IMR-90 (cell line): Measurements from ENCODE around the gene ELMO1. TPM values are rescaled to one million over a fixed set of nuclear protein-coding genes. Genes with fewer than 3 reads are reported as not detected.

ENCODE experiments used
- ATAC-seq: fragments of 200-7000 bp; cut with Tn5 transposase; 2 replicates; pipeline ENCODE4 v1.9.1; 2020; ENCODE audit warnings: low read depth, mild to moderate bottlenecking, moderate library complexity
- BruUV-seq: library from RNA; stranded (reverse); fragments of 400-500 nt; replicated peaks from 2 replicates; lab custom pipeline; 2021; lab: Mats Ljungman, UMichigan
- CTCF ChIA-PET: fragments of 300-600 bp; formaldehyde crosslinking; extraction: SDS; loops from one replicate; lab custom pipeline; 2021; ENCODE audit warnings: antibody characterized with exemption; lab: Yijun Ruan, JAX
- POLR2A ChIA-PET: fragments of 300-600 bp; sonication (Branson Sonifier 250); formaldehyde crosslinking; loops from one replicate; lab custom pipeline; 2022; ENCODE audit warnings: antibody characterized with exemption; ENCODE audit not compliant: unreplicated experiment; lab: Charles Lee
- DNase-seq: peaks from one replicate; pipeline ENCODE4 v3.0.0; 2013
- H2AFZ ChIP-seq: replicated peaks from 2 replicates; pipeline ENCODE3; 2013; ENCODE audit warnings: low read length, mild to moderate bottlenecking; ENCODE audit not compliant: poor library complexity
- H2AK5ac ChIP-seq: 2 replicates; pipeline ENCODE4 v1.6.1; 2013; ENCODE audit warnings: low read depth, low read length, inconsistent platforms
- H2AK9ac ChIP-seq: replicated peaks from 2 replicates; pipeline ENCODE3; 2013; ENCODE audit warnings: mild to moderate bottlenecking, low read depth, low read length, moderate library complexity; ENCODE audit not compliant: poor library complexity
- H2BK120ac ChIP-seq: 2 replicates; pipeline ENCODE4 v1.6.1; 2013; ENCODE audit warnings: low read depth, low read length, inconsistent platforms
- H2BK15ac ChIP-seq: 3 replicates; pipeline ENCODE4 v1.6.1; 2013; ENCODE audit warnings: low read depth, low read length, inconsistent platforms
- H2BK20ac ChIP-seq: 2 replicates; pipeline ENCODE4 v1.6.1; 2013; ENCODE audit warnings: low read depth, mild to moderate bottlenecking, inconsistent platforms, low read length, moderate library complexity
- H2BK5ac ChIP-seq: 2 replicates; pipeline ENCODE4 v1.6.1; 2013; ENCODE audit warnings: mild to moderate bottlenecking, low read depth, low read length, inconsistent platforms; ENCODE audit not compliant: poor library complexity, severe bottlenecking
- H3K14ac ChIP-seq: replicated peaks from 2 replicates; pipeline ENCODE4 v1.6.1; 2013; ENCODE audit warnings: low read depth, low read length, inconsistent platforms
- H3K18ac ChIP-seq: 2 replicates; pipeline ENCODE4 v1.6.1; 2013; ENCODE audit warnings: low read depth, low read length, control low read depth
- H3K23ac ChIP-seq: 2 replicates; pipeline ENCODE4 v1.6.1; 2013; ENCODE audit warnings: low read depth, low read length, inconsistent platforms
- H3K27ac ChIP-seq: 2 replicates; pipeline ENCODE4 v1.5.1; 2013; ENCODE audit warnings: mild to moderate bottlenecking, control low read depth, low read length; ENCODE audit not compliant: insufficient read depth
- H3K27me3 ChIP-seq: 2 replicates; pipeline ENCODE4 v1.6.1; 2013; ENCODE audit warnings: low read length; ENCODE audit not compliant: control insufficient read depth, insufficient read depth
- H3K36me3 ChIP-seq: 2 replicates; pipeline ENCODE4 v1.6.1; 2013; ENCODE audit warnings: low read length, mixed read lengths; ENCODE audit not compliant: control insufficient read depth, insufficient read depth
- H3K4ac ChIP-seq: 2 replicates; pipeline ENCODE4 v1.6.1; 2013; ENCODE audit warnings: low read depth, low read length, inconsistent platforms
- H3K4me1 ChIP-seq: 2 replicates; pipeline ENCODE4 v1.6.1; 2013; ENCODE audit warnings: low read length, mixed read lengths; ENCODE audit not compliant: control insufficient read depth, insufficient read depth
- H3K4me2 ChIP-seq: 2 replicates; pipeline ENCODE4 v1.6.1; 2013; ENCODE audit warnings: low read depth, mild to moderate bottlenecking, control low read depth, low read length, moderate library complexity
- H3K4me3 ChIP-seq: 2 replicates; pipeline ENCODE4 v1.5.1; 2013; ENCODE audit warnings: low read depth, mild to moderate bottlenecking, control low read depth, low read length, moderate library complexity; ENCODE audit not compliant: insufficient read depth
- H3K56ac ChIP-seq: 2 replicates; pipeline ENCODE4 v1.6.1; 2013; ENCODE audit warnings: low read length, inconsistent platforms; ENCODE audit not compliant: insufficient read depth; ENCODE audit errors: extremely low read depth
- H3K79me1 ChIP-seq, 2 experiments: 2 replicates each; pipeline ENCODE4 v1.6.1; 2013; ENCODE audit warnings: low read length in 2 of 2, inconsistent platforms in 1 of 2, low read depth in 1 of 2
- H3K9ac ChIP-seq: 2 replicates; pipeline ENCODE4 v1.6.1; 2013; ENCODE audit warnings: low read depth, low read length, control low read depth
- H3K9me1 ChIP-seq: 2 replicates; pipeline ENCODE4 v1.6.1; 2013; ENCODE audit warnings: low read length, inconsistent platforms; ENCODE audit not compliant: insufficient read depth
- H3K9me3 ChIP-seq: 2 replicates; pipeline ENCODE4 v1.6.1; 2013; ENCODE audit warnings: low read length; ENCODE audit not compliant: control insufficient read depth, insufficient read depth
- H4K20me1 ChIP-seq: 2 replicates; pipeline ENCODE4 v1.6.1; 2013; ENCODE audit warnings: low read length, inconsistent platforms; ENCODE audit not compliant: insufficient read depth
- H4K5ac ChIP-seq: 2 replicates; pipeline ENCODE4 v1.6.1; 2013; ENCODE audit warnings: mild to moderate bottlenecking, low read depth, low read length, control low read depth
- H4K8ac ChIP-seq, 2 experiments: 2 replicates each; pipeline ENCODE4 v1.6.1; 2013; ENCODE audit warnings: low read depth in 2 of 2, low read length in 2 of 2, control low read depth in 1 of 2, inconsistent platforms in 1 of 2
- H4K91ac ChIP-seq: 2 replicates; pipeline ENCODE4 v1.6.1; 2013; ENCODE audit warnings: low read depth, low read length, inconsistent platforms; ENCODE audit not compliant: insufficient read depth
- BHLHE40 ChIP-seq: fragments of 150-350 bp; IDR thresholded peaks from 2 replicates; pipeline ENCODE4 v1.6.1; 2016; ENCODE audit warnings: mild to moderate bottlenecking, low read depth, low read length
- CHD1 ChIP-seq: IDR thresholded peaks from 2 replicates; pipeline ENCODE4 v1.6.1; 2012; ENCODE audit warnings: low read depth, low read length, improper control_type of control experiment
- FOS ChIP-seq: fragments of 150-350 bp; IDR thresholded peaks from 2 replicates; pipeline ENCODE4 v1.6.1; 2016; ENCODE audit warnings: low read depth, low read length
- MAFK ChIP-seq: IDR thresholded peaks from 2 replicates; pipeline ENCODE4 v1.6.1; 2012; ENCODE audit warnings: low read depth, low read length, improper control_type of control experiment
- MXI1 ChIP-seq: IDR thresholded peaks from 2 replicates; pipeline ENCODE4 v1.6.1; 2012; ENCODE audit warnings: low read depth, mild to moderate bottlenecking, low read length, moderate library complexity, borderline replicate concordance
- NFE2L2 ChIP-seq: fragments of 150-350 bp; IDR thresholded peaks from 2 replicates; pipeline ENCODE4 v1.6.1; 2016; ENCODE audit warnings: low read depth, mild to moderate bottlenecking, low read length
- RAD21 ChIP-seq: IDR thresholded peaks from 2 replicates; pipeline ENCODE4 v1.6.1; 2012; ENCODE audit warnings: low read length, improper control_type of control experiment
- RCOR1 ChIP-seq: IDR thresholded peaks from 2 replicates; pipeline ENCODE4 v1.6.1; 2012; ENCODE audit warnings: mild to moderate bottlenecking, low read length, improper control_type of control experiment; ENCODE audit not compliant: insufficient replicate concordance
- SMC3 ChIP-seq: fragments of 150-350 bp; IDR thresholded peaks from 2 replicates; pipeline ENCODE4 v1.6.1; 2016; ENCODE audit warnings: low read depth, mild to moderate bottlenecking, antibody characterized with exemption, low read length, moderate library complexity
- WGBS, 2 experiments: methylation state at CpG; one replicate each; pipeline versions ENCODE4 v1.1.5 to v1.1.7; 2013; ENCODE audit warnings: missing lambda C conversion rate in 2 of 2; ENCODE audit not compliant: insufficient read length in 1 of 2; ENCODE audit errors: extremely low coverage in 2 of 2; 5-methylcytosine and 5-hydroxymethylcytosine counted together
- dilution Hi-C: fragments of 300-500 bp; cut with HindIII; formaldehyde crosslinking; loops from one replicate; pipeline ENCODE4 v1.14.3; 2018; ENCODE audit warnings: low sequenced_read_pairs; ENCODE audit not compliant: unreplicated experiment
- in situ Hi-C: fragments of 300-500 bp; cut with MboI; formaldehyde crosslinking; loops from 3 replicates; pipeline ENCODE4 v1.14.3; 2019; ENCODE audit warnings: low sequenced_read_pairs, inconsistent platforms, mixed read lengths
- intact Hi-C: fragments of 100-400 bp; cut with micrococcal nuclease; formaldehyde crosslinking; loops from 2 replicates; pipeline ENCODE4 v1.10.0; 2022
- polyA plus RNA-seq, 3 experiments: library from polyadenylated mRNA; depleted of rRNA; stranded (reverse); fragments of >200 nt; gene quantifications; 2 replicates each; pipeline ENCODE4 v1.2.3, GENCODE V29; 2012; ENCODE audit warnings: low replicate concordance in 1 of 3
- total RNA-seq: library from RNA; depleted of rRNA; stranded (reverse); fragments of >200 nt; gene quantifications from 2 replicates; pipeline ENCODE4 v1.2.3, GENCODE V29; 2012
- TF ChIP-seq, protein P1 (sequence below): conservative IDR thresholded peaks from 2 replicates; pipeline ENCODE4 v1.5.1; 2012; ENCODE audit warnings: mild to moderate bottlenecking, low read depth, low read length, improper control_type of control experiment

Gene ELMO1
- total and polyA plus RNA-seq, 2 of the 4 experiments (the other 2 are of a cell fraction), result 0.03 TPM; not detected in 1

DNA sequence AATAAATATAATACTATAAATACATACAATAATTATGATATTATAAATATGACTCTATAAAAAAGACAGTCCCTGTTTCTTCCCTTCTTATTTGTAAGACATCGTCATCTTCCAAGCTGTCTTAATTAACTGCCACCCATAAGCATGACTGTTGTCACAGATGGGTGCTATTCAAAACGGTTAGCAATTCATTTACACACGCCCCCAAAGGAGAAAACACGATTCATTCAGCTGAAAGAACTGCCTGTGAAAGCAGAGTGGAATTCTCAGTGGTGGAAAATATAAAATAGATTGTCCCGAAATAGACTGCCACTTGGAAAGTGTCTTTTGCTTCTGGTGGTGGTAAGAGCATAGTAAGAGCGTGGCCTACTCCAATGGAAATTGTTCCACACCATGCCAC lies 48.9 kb upstream of the ELMO1 start:
- intact Hi-C loops, result no loop called here
- no TSS peak for BruUV-seq
- dilution Hi-C loops, result no loop called here

More for the DNA sequence above, 48.9 kb upstream of the ELMO1 start:
- H2AFZ ChIP-seq, result no peak overlapping the region
- H3K4ac ChIP-seq, result no peak overlapping the region
- no peaks in the 10 kb centered on the region for H3K79me1 ChIP-seq
- H3K9me3 ChIP-seq, result no peaks in the 10 kb centered on the region
- H3K36me3 ChIP-seq, result no peaks in the 10 kb centered on the region
- no peak overlapping the region for H3K9ac ChIP-seq
- no peaks in the 10 kb centered on the region for H3K4me1 ChIP-seq
- no peak overlapping the region for H4K91ac ChIP-seq
- DNase-seq, result no peak
- no peak overlapping the region for H4K8ac ChIP-seq
- POLR2A ChIA-PET, result no interaction called here
- no peak overlapping the region for H3K4me2 ChIP-seq
- whole genome bisulfite sequencing, 2 experiments, result no CpG with 5 or more reads among the region's 6 CpGs
- no peak overlapping the region for H2AK9ac ChIP-seq
- no peak overlapping the region for H3K4me3 ChIP-seq
- no peaks in the 10 kb centered on the region for H3K9me1 ChIP-seq
- H3K27me3 ChIP-seq, result no peaks in the 10 kb centered on the region
- H3K18ac ChIP-seq, result no peak overlapping the region
- H2BK5ac ChIP-seq, result no peak overlapping the region
- H2BK15ac ChIP-seq, result no peak overlapping the region
- no peak overlapping the region for H4K5ac ChIP-seq
- H3K23ac ChIP-seq, result no peak overlapping the region
- in situ Hi-C loops, result no loop called here
- H3K14ac ChIP-seq, result no peak overlapping the region
- no peak overlapping the region for H3K27ac ChIP-seq
- CTCF ChIA-PET, result no interaction called here
- H4K20me1 ChIP-seq, result no peaks in the 10 kb centered on the region
- TF ChIP-seq RAD21, result no peak
- TF ChIP-seq MXI1, result no peak
- TF ChIP-seq FOS, result no peak
- TF ChIP-seq, protein P1, sequence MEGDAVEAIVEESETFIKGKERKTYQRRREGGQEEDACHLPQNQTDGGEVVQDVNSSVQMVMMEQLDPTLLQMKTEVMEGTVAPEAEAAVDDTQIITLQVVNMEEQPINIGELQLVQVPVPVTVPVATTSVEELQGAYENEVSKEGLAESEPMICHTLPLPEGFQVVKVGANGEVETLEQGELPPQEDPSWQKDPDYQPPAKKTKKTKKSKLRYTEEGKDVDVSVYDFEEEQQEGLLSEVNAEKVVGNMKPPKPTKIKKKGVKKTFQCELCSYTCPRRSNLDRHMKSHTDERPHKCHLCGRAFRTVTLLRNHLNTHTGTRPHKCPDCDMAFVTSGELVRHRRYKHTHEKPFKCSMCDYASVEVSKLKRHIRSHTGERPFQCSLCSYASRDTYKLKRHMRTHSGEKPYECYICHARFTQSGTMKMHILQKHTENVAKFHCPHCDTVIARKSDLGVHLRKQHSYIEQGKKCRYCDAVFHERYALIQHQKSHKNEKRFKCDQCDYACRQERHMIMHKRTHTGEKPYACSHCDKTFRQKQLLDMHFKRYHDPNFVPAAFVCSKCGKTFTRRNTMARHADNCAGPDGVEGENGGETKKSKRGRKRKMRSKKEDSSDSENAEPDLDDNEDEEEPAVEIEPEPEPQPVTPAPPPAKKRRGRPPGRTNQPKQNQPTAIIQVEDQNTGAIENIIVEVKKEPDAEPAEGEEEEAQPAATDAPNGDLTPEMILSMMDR, result no peak
- TF ChIP-seq SMC3, result no peak
- TF ChIP-seq NFE2L2, result no peak
- TF ChIP-seq MAFK, result no peak
- no peak for TF ChIP-seq CHD1
- TF ChIP-seq RCOR1, result no peak
- no peak for TF ChIP-seq BHLHE40
- ATAC-seq, result no peak
- H2AK5ac ChIP-seq, result no peak overlapping the region
- no peak overlapping the region for H2BK20ac ChIP-seq
- no peak overlapping the region for H2BK120ac ChIP-seq
- no peak overlapping the region for H3K56ac ChIP-seq
